ENCODE measurements around the gene EGLN3.
A peak's percentile ranks its signal among the peaks of the same experiment; 100 is the strongest.

The EGLN3 gene

GRCh38 chr14:33914676-33915516, 36.0 kb downstream of the EGLN3 start:
- TF ChIP-seq ZNF704 (tag by site-specific recombination; IDR thresholded peaks at IDR 0.05) (no peak), ZBTB49 (tag by site-specific recombination; IDR thresholded peaks at IDR 0.05; ENCODE audit: low read depth) (no peak), ZNF660 (tag by site-specific recombination; IDR thresholded peaks at IDR 0.05) (no peak), ZNF416 (tag by site-specific recombination; IDR thresholded peaks at IDR 0.05) (no peak), ZNF621 (tag by site-specific recombination; IDR thresholded peaks at IDR 0.05) (no peak), HOXD13 (CRISPR knock-in tag; IDR thresholded peaks at IDR 0.05; ENCODE audit: borderline replicate concordance) (no peak), ZNF48 (tag by site-specific recombination; IDR thresholded peaks at IDR 0.05) (no peak)
- TF ChIP-seq, protein P1, sequence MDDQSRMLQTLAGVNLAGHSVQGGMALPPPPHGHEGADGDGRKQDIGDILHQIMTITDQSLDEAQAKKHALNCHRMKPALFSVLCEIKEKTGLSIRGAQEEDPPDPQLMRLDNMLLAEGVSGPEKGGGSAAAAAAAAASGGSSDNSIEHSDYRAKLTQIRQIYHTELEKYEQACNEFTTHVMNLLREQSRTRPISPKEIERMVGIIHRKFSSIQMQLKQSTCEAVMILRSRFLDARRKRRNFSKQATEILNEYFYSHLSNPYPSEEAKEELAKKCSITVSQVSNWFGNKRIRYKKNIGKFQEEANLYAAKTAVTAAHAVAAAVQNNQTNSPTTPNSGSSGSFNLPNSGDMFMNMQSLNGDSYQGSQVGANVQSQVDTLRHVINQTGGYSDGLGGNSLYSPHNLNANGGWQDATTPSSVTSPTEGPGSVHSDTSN (CRISPR knock-in tag; IDR thresholded peaks at IDR 0.05) = no peak
- TF ChIP-seq, protein P2, sequence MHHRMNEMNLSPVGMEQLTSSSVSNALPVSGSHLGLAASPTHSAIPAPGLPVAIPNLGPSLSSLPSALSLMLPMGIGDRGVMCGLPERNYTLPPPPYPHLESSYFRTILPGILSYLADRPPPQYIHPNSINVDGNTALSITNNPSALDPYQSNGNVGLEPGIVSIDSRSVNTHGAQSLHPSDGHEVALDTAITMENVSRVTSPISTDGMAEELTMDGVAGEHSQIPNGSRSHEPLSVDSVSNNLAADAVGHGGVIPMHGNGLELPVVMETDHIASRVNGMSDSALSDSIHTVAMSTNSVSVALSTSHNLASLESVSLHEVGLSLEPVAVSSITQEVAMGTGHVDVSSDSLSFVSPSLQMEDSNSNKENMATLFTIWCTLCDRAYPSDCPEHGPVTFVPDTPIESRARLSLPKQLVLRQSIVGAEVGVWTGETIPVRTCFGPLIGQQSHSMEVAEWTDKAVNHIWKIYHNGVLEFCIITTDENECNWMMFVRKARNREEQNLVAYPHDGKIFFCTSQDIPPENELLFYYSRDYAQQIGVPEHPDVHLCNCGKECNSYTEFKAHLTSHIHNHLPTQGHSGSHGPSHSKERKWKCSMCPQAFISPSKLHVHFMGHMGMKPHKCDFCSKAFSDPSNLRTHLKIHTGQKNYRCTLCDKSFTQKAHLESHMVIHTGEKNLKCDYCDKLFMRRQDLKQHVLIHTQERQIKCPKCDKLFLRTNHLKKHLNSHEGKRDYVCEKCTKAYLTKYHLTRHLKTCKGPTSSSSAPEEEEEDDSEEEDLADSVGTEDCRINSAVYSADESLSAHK (tag by site-specific recombination; IDR thresholded peaks at IDR 0.05) = no peak
- Histone ChIP-seq H3K4me3 (ENCODE audit: low read depth, low read length) (no peak overlapping the region), H3K36me3 (ENCODE audit: control insufficient read depth in 2 of 2, insufficient read depth in 1 of 2, low read length in 2 of 2) (no peaks in the 10 kb centered on the region), H3K27ac (ENCODE audit: extremely low read depth, low read depth, low read length) (no peak overlapping the region), H3K4me1 (ENCODE audit: control insufficient read depth, insufficient read depth, low read length) (no peaks in the 10 kb centered on the region), H3K9me3 (ENCODE audit: control insufficient read depth, insufficient read depth, low read depth, low read length) (no peaks in the 10 kb centered on the region)
- CTCF ChIA-PET = no interaction called here
- POLR2A ChIA-PET = no interaction called here

DNA sequence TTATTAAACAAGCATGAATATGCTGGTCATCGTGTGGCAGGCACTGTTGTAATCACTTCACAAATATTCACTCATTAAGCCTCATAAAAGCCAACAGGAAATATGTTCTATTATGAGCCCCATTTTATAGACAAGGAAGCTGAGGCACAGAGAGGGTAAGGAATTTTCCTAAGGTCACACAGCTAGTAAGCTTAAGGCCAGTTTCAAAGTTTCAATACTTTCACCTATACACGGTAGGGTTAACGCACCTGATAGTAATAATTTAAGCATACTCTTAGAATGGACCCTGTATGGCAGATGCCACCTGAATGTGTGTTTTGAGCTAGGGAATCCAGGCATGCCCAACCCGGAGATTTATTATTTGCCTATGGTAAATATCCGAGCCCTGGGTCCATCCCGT, 39.8 kb downstream of the EGLN3 start:
- no peaks in the 10 kb centered on the region for H3K4me1 ChIP-seq (ENCODE audit: control insufficient read depth, insufficient read depth, low read length)
- H3K4me3 ChIP-seq (ENCODE audit: low read depth, low read length) = no peak overlapping the region
- no peaks in the 10 kb centered on the region for H3K36me3 ChIP-seq (ENCODE audit: control insufficient read depth in 2 of 2, insufficient read depth in 1 of 2, low read length in 2 of 2)
- TF ChIP-seq ZNF768 (tag by site-specific recombination; IDR thresholded peaks at IDR 0.05) (peak; percentile 61; the same call in 1 of the 2 replicates), ZNF19 (tag by site-specific recombination; IDR thresholded peaks at IDR 0.05; ENCODE audit: low read depth) (no peak)
- ChIA-PET POLR2A (no interaction called here), CTCF (no interaction called here)
- H3K27ac ChIP-seq (ENCODE audit: extremely low read depth, low read depth, low read length) = no peak overlapping the region
- H3K9me3 ChIP-seq (ENCODE audit: control insufficient read depth, insufficient read depth, low read depth, low read length) = no peaks in the 10 kb centered on the region

DNA sequence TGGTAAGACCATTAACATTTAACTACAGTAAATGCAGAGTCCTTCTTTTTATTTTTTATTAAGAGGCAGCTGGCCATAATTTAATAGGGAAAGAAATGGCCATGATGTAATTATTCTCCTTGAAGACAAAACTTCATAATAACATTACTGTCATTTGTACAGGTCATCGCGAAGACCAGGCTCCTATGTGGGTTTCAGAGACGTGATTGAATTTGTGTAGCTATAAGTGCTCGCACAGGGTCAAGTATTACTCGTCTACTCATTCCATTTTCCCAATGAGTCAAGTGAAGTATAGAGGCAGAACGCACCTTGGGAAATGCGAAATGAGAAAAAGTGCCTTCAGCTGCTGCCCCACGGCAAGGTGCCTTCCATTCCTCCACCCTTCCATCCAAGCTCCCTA, 40.4 kb downstream of the EGLN3 start:
- H3K4me1 ChIP-seq (ENCODE audit: control insufficient read depth, insufficient read depth, low read length) = no peaks in the 10 kb centered on the region
- no peaks in the 10 kb centered on the region for H3K9me3 ChIP-seq (ENCODE audit: control insufficient read depth, insufficient read depth, low read depth, low read length)
- CTCF ChIA-PET = interaction anchor here (1.3 to 2.8 kb wide), 2 partner anchors 61 to 117 kb away, joined by 3 to 8 read pairs; no protein-coding TSS in a partner anchor
- POLR2A ChIA-PET = interaction anchor here (1.5 kb wide), 1 partner anchor 40 kb away, joined by 4 read pairs; the partner anchor contains the start of gene EGLN3
- H3K36me3 ChIP-seq (ENCODE audit: control insufficient read depth in 2 of 2, insufficient read depth in 1 of 2, low read length in 2 of 2) = no peaks in the 10 kb centered on the region
- TF ChIP-seq ZNF664 (tag by site-specific recombination; IDR thresholded peaks at IDR 0.05) = no peak
- TF ChIP-seq, protein P3, sequence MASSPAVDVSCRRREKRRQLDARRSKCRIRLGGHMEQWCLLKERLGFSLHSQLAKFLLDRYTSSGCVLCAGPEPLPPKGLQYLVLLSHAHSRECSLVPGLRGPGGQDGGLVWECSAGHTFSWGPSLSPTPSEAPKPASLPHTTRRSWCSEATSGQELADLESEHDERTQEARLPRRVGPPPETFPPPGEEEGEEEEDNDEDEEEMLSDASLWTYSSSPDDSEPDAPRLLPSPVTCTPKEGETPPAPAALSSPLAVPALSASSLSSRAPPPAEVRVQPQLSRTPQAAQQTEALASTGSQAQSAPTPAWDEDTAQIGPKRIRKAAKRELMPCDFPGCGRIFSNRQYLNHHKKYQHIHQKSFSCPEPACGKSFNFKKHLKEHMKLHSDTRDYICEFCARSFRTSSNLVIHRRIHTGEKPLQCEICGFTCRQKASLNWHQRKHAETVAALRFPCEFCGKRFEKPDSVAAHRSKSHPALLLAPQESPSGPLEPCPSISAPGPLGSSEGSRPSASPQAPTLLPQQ (tag by site-specific recombination; IDR thresholded peaks at IDR 0.05) = no peak
- H3K27ac ChIP-seq (ENCODE audit: extremely low read depth, low read depth, low read length) = no peak overlapping the region
- H3K4me3 ChIP-seq (ENCODE audit: low read depth, low read length) = no peak overlapping the region

Measured in HEK293 (cell line).